DMS153 (cell line): ENCODE measurements around the gene WDR5B.

Source experiments
- DNase-seq: peaks from one replicate; lab custom pipeline; 2025; lab: John Stamatoyannopoulos, UW

WDR5B gene

GRCh38 chr3:122409446-122409845, 6.4 kb downstream of the WDR5B start:
- no peak for DNase-seq

- DNase-seq = no peak
Measured at GRCh38 chr3:122407946-122408345, 7.9 kb downstream of the WDR5B start.

- DNase-seq = no peak
Measured at GRCh38 chr3:122406198-122406597, 9.7 kb downstream of the WDR5B start.

- DNase-seq = no peak
Measured at GRCh38 chr3:122405015-122405414, 10.8 kb downstream of the WDR5B start.

- no peak for DNase-seq
Measured at GRCh38 chr3:122403489-122403888, 12.4 kb downstream of the WDR5B start.

GRCh38 chr3:122398920-122399319, 16.9 kb downstream of the WDR5B start:
- DNase-seq = no peak

- no peak for DNase-seq
Measured at GRCh38 chr3:122397201-122397600, 18.7 kb downstream of the WDR5B start.

GRCh38 chr3:122396511-122396910, 19.4 kb downstream of the WDR5B start:
- no peak for DNase-seq

GRCh38 chr3:122395582-122395981, 20.3 kb downstream of the WDR5B start:
- no peak for DNase-seq

GRCh38 chr3:122394173-122394572, 21.7 kb downstream of the WDR5B start:
- DNase-seq = no peak

- peak; percentile 16 for DNase-seq
Measured at GRCh38 chr3:122392868-122393844, 22.7 kb downstream of the WDR5B start.

GRCh38 chr3:122391681-122392446, 24.0 kb downstream of the WDR5B start:
- DNase-seq = no peak

GRCh38 chr3:122390665-122391064, 25.2 kb downstream of the WDR5B start:
- DNase-seq = no peak

- DNase-seq = no peak
Measured at GRCh38 chr3:122389892-122390291, 26.0 kb downstream of the WDR5B start.

GRCh38 chr3:122389197-122389596, 26.7 kb downstream of the WDR5B start:
- no peak for DNase-seq

- DNase-seq = no peak
Measured at GRCh38 chr3:122387709-122388108, 28.2 kb downstream of the WDR5B start.

GRCh38 chr3:122383771-122384697, 31.8 kb downstream of the WDR5B start, which contains the start of gene FAM162A:
Gene FAM162A, plus strand, starts transcription at chr3:122384182. Its CDS starts 84 bp downstream, at chr3:122384266.
- peak; percentile 87 for DNase-seq

- DNase-seq = peak; percentile 76
Measured at GRCh38 chr3:122382888-122383666, 32.8 kb downstream of the WDR5B start, which contains the start of gene MIX23. Gene MIX23, minus strand, starts transcription at chr3:122383231. Its CDS starts 7 bp downstream, at chr3:122383224.

- DNase-seq = no peak
Measured at GRCh38 chr3:122377975-122378374, 37.9 kb downstream of the WDR5B start.

GRCh38 chr3:122374034-122374433, 41.8 kb downstream of the WDR5B start:
- no peak for DNase-seq

- no peak for DNase-seq
Measured at GRCh38 chr3:122366379-122366749, 49.5 kb downstream of the WDR5B start.
